GM10266 (cell line): Measurements from ENCODE around the gene DIPK1C.

ENCODE experiments used
- DNase-seq: peaks from one replicate; pipeline ENCODE4 v3.0.0; 2012; ENCODE audit errors: extremely low spot score
- TF ChIP-seq, protein P1 (sequence below): IDR thresholded peaks from 2 replicates; pipeline ENCODE4 v1.5.1; 2012; ENCODE audit warnings: mild to moderate bottlenecking, low read depth; ENCODE audit not compliant: control insufficient read depth, insufficient read depth; ENCODE audit errors: missing control alignments

DIPK1C gene

DNA sequence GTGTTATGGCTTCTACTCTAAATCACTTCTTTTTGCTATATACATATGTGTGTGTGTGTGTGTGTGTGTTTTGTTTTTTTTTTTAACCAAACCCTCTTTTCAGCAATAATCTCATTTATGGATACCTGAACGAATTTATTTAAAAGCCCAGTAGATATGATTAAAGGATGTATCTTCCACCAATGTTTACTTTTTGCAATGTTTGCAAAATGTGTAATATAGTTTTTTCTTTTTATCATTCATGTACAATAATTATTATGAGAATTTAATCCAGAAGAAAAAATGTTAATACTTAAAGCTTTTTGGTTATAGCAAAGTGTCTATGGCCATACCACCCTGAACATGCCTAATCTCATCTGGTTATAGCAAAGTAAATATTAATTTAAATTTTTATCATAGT is 37.4 kb upstream of the DIPK1C start:
- no peak for DNase-seq
- TF ChIP-seq, protein P1, sequence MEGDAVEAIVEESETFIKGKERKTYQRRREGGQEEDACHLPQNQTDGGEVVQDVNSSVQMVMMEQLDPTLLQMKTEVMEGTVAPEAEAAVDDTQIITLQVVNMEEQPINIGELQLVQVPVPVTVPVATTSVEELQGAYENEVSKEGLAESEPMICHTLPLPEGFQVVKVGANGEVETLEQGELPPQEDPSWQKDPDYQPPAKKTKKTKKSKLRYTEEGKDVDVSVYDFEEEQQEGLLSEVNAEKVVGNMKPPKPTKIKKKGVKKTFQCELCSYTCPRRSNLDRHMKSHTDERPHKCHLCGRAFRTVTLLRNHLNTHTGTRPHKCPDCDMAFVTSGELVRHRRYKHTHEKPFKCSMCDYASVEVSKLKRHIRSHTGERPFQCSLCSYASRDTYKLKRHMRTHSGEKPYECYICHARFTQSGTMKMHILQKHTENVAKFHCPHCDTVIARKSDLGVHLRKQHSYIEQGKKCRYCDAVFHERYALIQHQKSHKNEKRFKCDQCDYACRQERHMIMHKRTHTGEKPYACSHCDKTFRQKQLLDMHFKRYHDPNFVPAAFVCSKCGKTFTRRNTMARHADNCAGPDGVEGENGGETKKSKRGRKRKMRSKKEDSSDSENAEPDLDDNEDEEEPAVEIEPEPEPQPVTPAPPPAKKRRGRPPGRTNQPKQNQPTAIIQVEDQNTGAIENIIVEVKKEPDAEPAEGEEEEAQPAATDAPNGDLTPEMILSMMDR, result no peak

DNA sequence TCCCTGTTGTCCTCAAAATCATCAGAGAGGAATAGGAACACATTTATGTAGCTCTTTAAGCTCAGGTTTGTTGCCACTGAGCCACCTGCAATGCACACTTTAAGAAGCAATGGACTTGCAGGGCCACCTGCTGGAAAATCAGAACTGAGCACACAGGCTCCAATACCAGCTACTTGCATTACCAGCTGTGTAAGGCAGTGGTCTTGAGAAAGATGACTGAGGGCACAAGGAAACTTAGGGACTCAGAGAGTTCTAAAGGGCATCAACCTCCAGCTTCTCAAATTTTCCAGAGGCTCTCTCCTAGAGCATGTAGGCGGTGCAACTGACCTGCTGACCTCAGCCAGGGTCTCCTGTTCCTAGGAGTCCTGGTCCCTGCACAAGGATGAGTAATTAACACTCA is 36.6 kb upstream of the DIPK1C start:
- peak; percentile 63 for DNase-seq

DNA sequence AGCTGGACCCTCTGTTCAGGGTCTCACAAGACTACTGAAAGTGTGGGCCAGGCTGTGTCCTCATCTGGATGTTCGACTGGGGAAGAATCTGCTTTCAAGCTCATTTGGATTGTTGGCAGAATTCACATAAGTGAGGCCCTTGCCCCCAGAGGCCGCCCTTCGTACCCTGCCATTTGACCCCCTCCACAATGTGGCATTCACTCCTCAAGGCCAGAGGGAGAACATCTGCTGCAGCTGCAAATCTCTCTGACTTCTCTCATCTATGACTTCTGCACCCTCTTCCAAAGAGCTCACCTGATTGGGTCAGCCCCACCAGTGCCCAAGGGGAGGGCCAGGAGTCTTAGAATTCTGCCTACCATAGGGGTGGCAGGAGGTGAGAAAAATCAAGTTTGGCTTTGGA is 35.2 kb upstream of the DIPK1C start:
- DNase-seq, result no peak
- TF ChIP-seq, protein P1, result no peak

More for the DNA sequence above, 36.6 kb upstream of the DIPK1C start:
- TF ChIP-seq, protein P1, result peak; percentile 76

DNA sequence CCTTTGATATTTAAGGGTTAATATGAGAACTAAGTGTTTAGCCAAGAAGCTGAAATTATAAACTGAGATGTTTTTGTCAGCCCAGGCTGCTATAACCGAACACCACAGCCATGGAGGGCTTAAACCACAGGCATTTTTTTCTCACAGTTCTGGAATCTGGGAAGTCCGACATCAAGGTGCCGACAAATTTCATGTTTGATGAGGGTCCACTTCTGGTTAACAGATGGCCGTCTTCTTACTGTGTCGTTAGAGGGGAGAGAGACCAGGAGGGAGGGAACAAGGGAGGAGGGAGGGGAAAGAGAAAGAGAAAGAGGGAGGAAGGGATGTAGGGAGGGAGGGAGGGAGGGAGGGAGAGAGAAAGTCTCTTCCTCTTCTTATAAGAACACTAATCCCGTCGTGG is 32.6 kb upstream of the DIPK1C start:
- DNase-seq, result no peak
- TF ChIP-seq, protein P1, result no peak

DNA sequence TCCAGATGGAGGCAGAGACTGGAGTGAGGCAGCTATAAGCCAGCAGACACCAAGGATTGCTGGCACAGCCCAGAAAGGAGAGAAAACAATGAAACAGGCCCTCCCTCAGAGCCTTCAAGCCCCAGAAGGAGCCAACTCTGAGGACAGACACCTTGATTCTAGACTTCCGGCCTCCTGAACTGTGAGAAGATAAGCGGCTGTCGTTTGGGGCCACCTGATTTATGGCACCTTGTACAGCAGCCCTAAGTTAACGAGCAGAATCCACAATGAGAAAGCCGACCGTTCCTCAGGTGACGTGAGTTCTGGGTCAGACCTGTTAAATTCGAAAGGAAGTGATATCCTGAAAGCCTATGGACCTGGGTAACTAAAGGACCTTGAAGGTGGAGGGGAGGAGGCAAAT is 31.8 kb upstream of the DIPK1C start:
- no peak for DNase-seq
- TF ChIP-seq, protein P1, result no peak

DNA sequence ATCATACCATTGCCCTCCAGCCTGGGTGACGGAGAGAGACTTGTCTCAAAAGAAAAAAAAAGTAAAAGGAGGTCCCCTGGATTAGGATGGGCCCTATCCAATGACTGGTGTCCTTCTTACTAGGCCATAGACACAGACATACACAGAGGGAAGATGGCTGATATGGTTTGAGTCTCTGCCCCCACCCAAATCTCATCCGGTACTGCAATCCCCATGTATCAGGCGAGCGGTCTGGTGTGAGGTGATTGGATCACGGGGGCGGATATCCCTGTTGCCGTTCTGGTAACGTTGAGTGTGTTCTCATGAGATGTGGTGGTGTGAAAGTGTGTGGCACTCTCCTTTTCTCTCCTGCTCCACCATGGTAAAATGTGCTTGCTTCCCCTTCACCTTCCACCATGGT is 31.2 kb upstream of the DIPK1C start:
- TF ChIP-seq, protein P1, result no peak
- DNase-seq, result no peak

DNA sequence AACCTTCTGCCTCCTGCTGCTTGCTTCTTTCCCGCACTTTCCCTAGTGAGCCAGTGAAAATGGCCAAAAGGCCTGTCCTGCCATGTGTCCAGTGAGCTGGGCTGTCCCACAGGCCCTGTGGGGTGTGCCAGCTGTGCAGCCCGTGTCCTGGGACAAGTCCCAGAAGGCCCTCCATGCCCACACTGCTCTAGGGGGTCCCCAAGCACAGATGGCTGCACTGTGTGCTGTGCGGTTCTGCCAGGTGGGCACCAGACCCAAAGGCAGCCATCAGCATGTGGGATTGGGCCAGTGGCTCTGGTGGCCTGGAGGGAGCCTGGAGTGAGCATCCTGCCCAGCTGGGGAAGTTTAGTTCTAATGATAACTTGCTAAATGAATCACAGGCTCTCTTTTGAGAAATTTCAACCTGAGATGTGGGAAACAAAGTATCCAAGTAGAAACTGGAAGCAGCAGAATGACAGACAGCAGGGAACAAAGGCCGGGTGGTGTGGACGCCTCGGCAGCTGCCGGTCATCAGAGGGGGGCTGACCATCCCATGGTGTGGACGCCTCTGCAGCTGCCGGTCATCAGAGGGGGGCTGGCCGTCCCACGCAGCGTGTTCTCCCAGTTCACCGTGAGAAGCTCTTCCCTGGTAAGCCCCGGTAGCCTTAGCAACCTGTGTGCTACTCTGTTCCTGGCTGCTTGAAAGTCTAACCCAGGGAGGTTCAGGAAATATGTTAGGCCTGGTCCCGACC is 29.2 kb upstream of the DIPK1C start:
- TF ChIP-seq, protein P1, result no peak
- DNase-seq, result no peak
